WTC11 (cell line): Measurements from ENCODE around the gene GOSR2. TPM values are rescaled to one million over a fixed set of nuclear protein-coding genes. Genes with fewer than 3 reads are reported as not detected.

ENCODE experiments used
- ATAC-seq: fragments of 200-7000 bp; cut with Tn5 transposase; 2 replicates; pipeline ENCODE4 v1.10.0; 2021; ENCODE audit warnings: mild to moderate bottlenecking, moderate library complexity
- CTCF ChIA-PET: fragments of 300-600 bp; sonication (Branson Sonifier 250); formaldehyde crosslinking; loops from one replicate; lab custom pipeline; 2021; ENCODE audit warnings: antibody characterized with exemption; lab: Charles Lee
- POLR2A ChIA-PET: fragments of 350-600 bp; sonication (Branson Sonifier 250); formaldehyde crosslinking; loops from one replicate; lab custom pipeline; 2021; ENCODE audit warnings: antibody characterized with exemption; lab: Charles Lee
- DNase-seq: peaks from one replicate; pipeline ENCODE4 v3.0.0; 2021; ENCODE audit warnings: low spot score
- H3K27ac Mint-ChIP-seq: 2 replicates; pipeline ENCODE4 v1.8.0; 2021; ENCODE audit warnings: mixed read lengths
- H3K27me3 Mint-ChIP-seq: 2 replicates; pipeline ENCODE4 v1.8.0; 2021; ENCODE audit warnings: low read depth, mild to moderate bottlenecking, moderate library complexity, mixed read lengths
- H3K36me3 Mint-ChIP-seq: 2 replicates; pipeline ENCODE4 v1.8.0; 2021; ENCODE audit warnings: mixed read lengths
- H3K4me1 Mint-ChIP-seq: 2 replicates; pipeline ENCODE4 v1.8.0; 2022; ENCODE audit warnings: mixed read lengths
- H3K4me3 Mint-ChIP-seq: 2 replicates; pipeline ENCODE4 v1.8.0; 2021; ENCODE audit warnings: mild to moderate bottlenecking, moderate library complexity, mixed read lengths
- H3K9me3 Mint-ChIP-seq: 2 replicates; pipeline ENCODE4 v1.8.0; 2021; ENCODE audit warnings: mixed read lengths
- CREB1 ChIP-seq: sonication (generic); formaldehyde crosslinking; IDR thresholded peaks from 2 replicates; pipeline ENCODE4 v1.8.0; 2023; ENCODE audit warnings: mild to moderate bottlenecking, missing genetic modification reagents
- CTCF ChIP-seq: fragments of 200-600 bp; IDR thresholded peaks from 2 replicates; pipeline ENCODE4 v1.8.0; 2022; ENCODE audit warnings: antibody characterized with exemption
- E2F1 ChIP-seq: sonication (generic); formaldehyde crosslinking; IDR thresholded peaks from 2 replicates; pipeline ENCODE4 v1.8.0; 2022; ENCODE audit warnings: mild to moderate bottlenecking, missing genetic modification reagents
- E2F5 ChIP-seq: sonication (generic); formaldehyde crosslinking; IDR thresholded peaks from 2 replicates; pipeline ENCODE4 v1.8.1; 2022; ENCODE audit warnings: mild to moderate bottlenecking, moderate library complexity, missing genetic modification reagents
- EMX1 ChIP-seq: fragments of 250-450 bp; sonication (Bioruptor Pico); IDR thresholded peaks from 2 replicates; pipeline ENCODE4 v1.8.0; 2021; ENCODE audit warnings: mild to moderate bottlenecking
- GRHL2 ChIP-seq: fragments of 250-450 bp; sonication (Bioruptor Pico); IDR thresholded peaks from 2 replicates; pipeline ENCODE4 v1.8.0; 2022; ENCODE audit warnings: mild to moderate bottlenecking, moderate library complexity; ENCODE audit not compliant: insufficient replicate concordance, severe bottlenecking
- MAX ChIP-seq: sonication (generic); formaldehyde crosslinking; IDR thresholded peaks from 2 replicates; pipeline ENCODE4 v1.8.0; 2022; ENCODE audit warnings: mild to moderate bottlenecking, missing genetic modification reagents
- MYBL2 ChIP-seq: sonication (generic); formaldehyde crosslinking; IDR thresholded peaks from 2 replicates; pipeline ENCODE4 v1.8.1; 2023; ENCODE audit warnings: mild to moderate bottlenecking, moderate library complexity, missing genetic modification reagents
- NFATC4 ChIP-seq: fragments of 250-450 bp; sonication (Bioruptor Pico); IDR thresholded peaks from 2 replicates; pipeline ENCODE4 v1.9.0; 2021; ENCODE audit warnings: mild to moderate bottlenecking
- NFE2L1 ChIP-seq: sonication (generic); formaldehyde crosslinking; IDR thresholded peaks from 2 replicates; pipeline ENCODE4 v1.8.1; 2023; ENCODE audit warnings: missing genetic modification reagents
- PREB ChIP-seq: sonication (generic); formaldehyde crosslinking; IDR thresholded peaks from 2 replicates; pipeline ENCODE4 v1.8.1; 2022; ENCODE audit warnings: mild to moderate bottlenecking, missing genetic modification reagents, moderate library complexity, borderline replicate concordance
- RORB ChIP-seq: fragments of 250-450 bp; sonication (Bioruptor Pico); IDR thresholded peaks from 2 replicates; pipeline ENCODE4 v1.9.0; 2021; ENCODE audit warnings: mild to moderate bottlenecking
- ZBTB43 ChIP-seq: sonication (generic); formaldehyde crosslinking; IDR thresholded peaks from 2 replicates; pipeline ENCODE4 v1.8.1; 2023; ENCODE audit warnings: mild to moderate bottlenecking, missing genetic modification reagents
- ZNF396 ChIP-seq: fragments of 250-450 bp; sonication (Bioruptor Pico); IDR thresholded peaks from 2 replicates; pipeline ENCODE4 v1.8.0; 2021; ENCODE audit warnings: mild to moderate bottlenecking, moderate library complexity, borderline replicate concordance
- total RNA-seq: library from RNA; stranded (reverse); gene quantifications from 3 replicates; pipeline ENCODE4 v1.2.3, GENCODE V29; 2021

Gene GOSR2
- total RNA-seq, 1 experiment from 2014 or later, result 45.8 TPM

- DNase-seq, result peak; percentile 87
- peaks cover 40% of the 10 kb centered on the region for H3K4me1 Mint-ChIP-seq
- no peaks in the 10 kb centered on the region for H3K27me3 Mint-ChIP-seq
- ATAC-seq, result peak; percentile 62
- TF ChIP-seq NFE2L1 (CRISPR knock-in tag), result 0 out of 2 replicates have a peak, but pooled peaks have one; percentile 11
- TF ChIP-seq MAX (CRISPR knock-in tag), result no peak
- no peak for TF ChIP-seq ZNF396 (CRISPR knock-in tag)
- TF ChIP-seq CREB1 (CRISPR knock-in tag), result no peak
- TF ChIP-seq E2F5 (CRISPR knock-in tag), result no peak
- TF ChIP-seq GRHL2 (CRISPR knock-in tag), result no peak
- no peak for TF ChIP-seq EMX1 (CRISPR knock-in tag)
- no peak for TF ChIP-seq MYBL2 (CRISPR knock-in tag)
- no peak for TF ChIP-seq E2F1 (CRISPR knock-in tag)
- no peak for TF ChIP-seq RORB
- no peak for TF ChIP-seq ZBTB43
- peak; percentile 85 for TF ChIP-seq CTCF
- peaks cover 19% of the 10 kb centered on the region for H3K36me3 Mint-ChIP-seq
- POLR2A ChIA-PET, result interaction anchor here (0.7 to 0.8 kb wide), 2 partner anchors 73 to 122 kb away, joined by 3 read pairs; no protein-coding TSS in a partner anchor
- H3K4me3 Mint-ChIP-seq, result no peak overlapping the region
- no peaks in the 10 kb centered on the region for H3K9me3 Mint-ChIP-seq
- no peak overlapping the region for H3K27ac Mint-ChIP-seq
- CTCF ChIA-PET, result interaction anchor here (0.6 to 8.4 kb wide), 59 partner anchors 8 to 420 kb away, joined by 3 to 118 read pairs (median 5); partner anchors contain the start of genes EFCAB13, RPRML and WNT9B
Observed at GRCh38 chr17:46942441-46943217, 19.7 kb downstream of the GOSR2 start.

GRCh38 chr17:46943218-46943500, 20.2 kb downstream of the GOSR2 start:
- Mint-ChIP-seq H3K4me3 (no peak overlapping the region), H3K4me1 (peaks cover 40% of the 10 kb centered on the region), H3K27me3 (no peaks in the 10 kb centered on the region), H3K9me3 (no peaks in the 10 kb centered on the region), H3K27ac (peak overlapping the region; percentile 30; the same call in 1 of the 2 replicates), H3K36me3 (peaks cover 15% of the 10 kb centered on the region)
- ChIA-PET POLR2A (interaction anchor here (0.7 kb wide), 1 partner anchor 73 kb away, joined by 3 read pairs; no protein-coding TSS in a partner anchor), CTCF (interaction anchor here (0.6 to 8.4 kb wide), 48 partner anchors 9 to 419 kb away, joined by 3 to 118 read pairs (median 6); partner anchors contain the start of genes EFCAB13, RPRML and WNT9B)
- DNase-seq (no peak), ATAC-seq (no peak)
- TF ChIP-seq PREB, result 0 out of 2 replicates have a peak, but pooled peaks have one; percentile 10
- TF ChIP-seq NFATC4 (CRISPR knock-in tag), result no peak
